Lower lobe of right lung (tissue), 2 donors: Measurements from ENCODE around the gene NFE2. TPM values are rescaled to one million over a fixed set of nuclear protein-coding genes. Genes with fewer than 3 reads are reported as not detected.
A peak's percentile ranks its signal among the peaks of the same experiment; 100 is the strongest.
"Not testable (repeated sequence)": the region's sequence is repeated elsewhere in the genome, so short reads cannot be mapped to it uniquely, and the experiment has no call there.

Experiments
- ATAC-seq, 2 donors: fragments of 200-7000 bp; cut with Tn5 transposase; one replicate each; pipeline ENCODE4 v1.9.1; 2020 to 2022; ENCODE audit warnings: mild to moderate bottlenecking in 2 of 2, moderate library complexity in 2 of 2
- DNase-seq: peaks from one replicate; pipeline ENCODE4 v3.0.0-alpha.2; 2020
- H3K27ac ChIP-seq: fragments of 200-600 bp; one replicate; pipeline ENCODE4 v1.8.0; 2022
- H3K27me3 ChIP-seq: fragments of 200-600 bp; one replicate; pipeline ENCODE4 v1.8.0; 2022; ENCODE audit warnings: low read depth
- H3K36me3 ChIP-seq: fragments of 200-600 bp; one replicate; pipeline ENCODE4 v1.8.0; 2022; ENCODE audit warnings: mild to moderate bottlenecking
- H3K4me1 ChIP-seq: fragments of 200-600 bp; one replicate; pipeline ENCODE4 v1.8.0; 2022
- H3K4me3 ChIP-seq: fragments of 200-600 bp; one replicate; pipeline ENCODE4 v1.8.0; 2022; ENCODE audit warnings: mild to moderate bottlenecking
- H3K9me3 ChIP-seq: fragments of 200-600 bp; one replicate; pipeline ENCODE4 v1.8.0; 2022
- CTCF ChIP-seq: fragments of 200-600 bp; IDR thresholded peaks from one replicate; pipeline ENCODE4 v1.8.0; 2022; ENCODE audit warnings: antibody characterized with exemption, mild to moderate bottlenecking
- intact Hi-C: fragments of 100-400 bp; cut with DNase I; formaldehyde crosslinking; loops from one replicate; pipeline ENCODE4 v1.11.0; 2022
- total RNA-seq: library from RNA; stranded (reverse); fragmentation: NEBNext Ultra II Directional; extraction: Animal tissue kit (Norgen Biotek cat#: 25700); gene quantifications from one replicate; pipeline ENCODE4 v1.2.1, GENCODE V29; 2021
- donor health status: DM: no; HTN: yes; CAD: no; lungs with severe emphysema.

The NFE2 gene
- total RNA-seq, 1 donor from 2014 or later, result 13.5 TPM

DNA sequence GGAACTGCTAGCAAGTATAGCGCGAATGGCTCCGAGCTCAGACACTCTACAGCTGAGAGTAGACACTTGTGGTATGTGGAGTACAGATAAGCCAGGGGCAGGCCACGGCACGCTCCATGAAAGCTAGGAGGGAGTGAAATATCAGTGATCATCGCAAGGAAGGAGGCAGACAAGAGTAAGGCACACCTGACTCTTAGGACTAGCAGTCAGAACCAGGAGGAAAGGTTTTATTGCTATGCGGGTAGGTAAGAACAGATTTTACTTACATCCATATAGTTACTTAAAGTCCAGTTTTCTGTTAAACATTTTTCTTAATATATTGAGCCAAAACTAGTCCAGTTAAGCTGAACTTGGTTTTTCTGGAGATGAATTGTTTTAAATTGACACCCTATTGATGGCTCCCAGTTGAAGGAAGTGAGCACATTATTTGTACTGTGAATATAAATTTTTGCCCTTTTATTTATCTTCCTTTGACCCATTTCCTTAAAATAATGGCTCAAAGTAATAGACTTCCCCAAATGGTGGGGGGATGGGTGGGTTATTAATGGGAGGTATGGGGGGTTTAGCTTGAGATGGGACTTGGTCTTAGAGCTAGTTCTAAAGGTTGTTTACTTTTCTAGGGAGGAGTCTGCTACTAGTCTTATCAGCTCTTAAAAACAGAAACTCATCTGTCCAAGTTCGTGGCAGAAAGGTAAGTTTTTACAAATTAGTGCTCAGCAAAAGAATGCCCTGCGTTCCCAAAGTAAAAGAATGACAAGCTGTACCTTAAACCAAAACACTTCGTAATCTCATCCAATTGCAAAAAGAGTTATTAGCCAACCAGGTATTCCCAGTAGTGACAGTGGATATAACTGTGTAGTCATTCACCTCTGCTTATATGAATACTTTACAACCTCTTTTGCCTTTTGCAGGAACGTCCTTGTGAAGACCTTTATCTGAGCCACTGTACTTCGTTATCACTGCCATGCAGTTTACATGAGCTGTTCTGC lies 14.5 kb downstream of the NFE2 start:
- H3K4me3 ChIP-seq, result no peak overlapping the region
- no peaks in the 10 kb centered on the region for H3K27me3 ChIP-seq
- no peak for TF ChIP-seq CTCF
- H3K4me1 ChIP-seq, result peaks cover 66% of the 10 kb centered on the region
- no peak overlapping the region for H3K27ac ChIP-seq
- DNase-seq (no peak), ATAC-seq (peak; percentile 50)
- intact Hi-C loops, result no loop called here
- peaks cover 74% of the 10 kb centered on the region for H3K36me3 ChIP-seq
- no peaks in the 10 kb centered on the region for H3K9me3 ChIP-seq

- Histone ChIP-seq H3K9me3 (no peaks in the 10 kb centered on the region), H3K4me1 (peaks cover 66% of the 10 kb centered on the region), H3K4me3 (no peak overlapping the region), H3K36me3 (peaks cover 76% of the 10 kb centered on the region), H3K27ac (no peak overlapping the region), H3K27me3 (no peaks in the 10 kb centered on the region)
- intact Hi-C loops, result no loop called here
- ATAC-seq, result no peak
- TF ChIP-seq CTCF, result peak; percentile 15
- DNase-seq, result no peak
Observed at GRCh38 chr12:54285150-54286041, 15.4 kb downstream of the NFE2 start.

DNA sequence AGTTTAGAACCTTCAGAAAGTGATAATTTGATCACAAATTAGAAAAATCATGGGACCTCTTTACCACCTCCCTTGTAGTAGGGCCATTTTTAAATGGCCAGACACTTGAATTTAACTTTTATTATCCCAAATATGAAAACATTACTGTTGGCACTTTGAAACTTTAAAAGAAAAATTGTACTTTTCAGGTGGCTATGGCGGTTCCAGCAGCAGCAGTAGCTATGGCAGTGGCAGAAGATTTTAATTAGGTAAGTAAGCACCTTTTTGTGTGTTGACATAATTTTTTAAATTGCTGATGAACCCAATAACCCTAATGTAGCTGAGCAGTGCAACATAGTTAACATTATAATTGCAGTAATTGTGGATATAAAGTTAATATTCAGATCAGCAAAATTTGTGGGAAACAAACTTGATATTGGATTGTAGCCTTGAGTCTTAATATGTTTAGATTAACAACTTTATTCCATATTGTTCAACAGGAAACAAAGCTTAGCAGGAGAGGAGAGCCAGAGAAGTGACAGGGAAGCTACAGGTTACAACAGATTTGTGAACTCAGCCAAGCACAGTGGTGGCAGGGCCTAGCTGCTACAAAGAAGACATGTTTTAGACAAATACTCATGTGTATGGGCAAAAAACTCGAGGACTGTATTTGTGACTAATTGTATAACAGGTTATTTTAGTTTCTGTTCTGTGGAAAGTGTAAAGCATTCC lies 16.6 kb downstream of the NFE2 start:
- peaks cover 64% of the 10 kb centered on the region for H3K4me1 ChIP-seq
- intact Hi-C loops, H3K9me3 ChIP-seq, H3K27ac ChIP-seq, DNase-seq, ATAC-seq, H3K27me3 ChIP-seq: not testable (repeated sequence)
- peaks cover 76% of the 10 kb centered on the region for H3K36me3 ChIP-seq
- peak overlapping the region; percentile 95 for H3K4me3 ChIP-seq

GRCh38 chr12:54282949-54283593 lies 17.7 kb downstream of the NFE2 start:
- peaks cover 68% of the 10 kb centered on the region for H3K36me3 ChIP-seq
- no peak for TF ChIP-seq CTCF
- H3K4me3 ChIP-seq, result peak overlapping the region; percentile 95
- DNase-seq, result no peak
- H3K9me3 ChIP-seq, result no peaks in the 10 kb centered on the region
- ATAC-seq, result no peak
- intact Hi-C loops, result no loop called here
- peaks cover 69% of the 10 kb centered on the region for H3K4me1 ChIP-seq
- no peak overlapping the region for H3K27ac ChIP-seq
- H3K27me3 ChIP-seq, result no peaks in the 10 kb centered on the region

- peaks cover 54% of the 10 kb centered on the region for H3K36me3 ChIP-seq
- ATAC-seq, H3K27me3 ChIP-seq, H3K9me3 ChIP-seq, intact Hi-C loops, DNase-seq: not testable (repeated sequence)
- peak overlapping the region; percentile 95 for H3K4me3 ChIP-seq
- H3K4me1 ChIP-seq, result peaks cover 76% of the 10 kb centered on the region
- H3K27ac ChIP-seq, result peak overlapping the region; percentile 92
Observed at GRCh38 chr12:54281694-54282093, 19.1 kb downstream of the NFE2 start.

DNA sequence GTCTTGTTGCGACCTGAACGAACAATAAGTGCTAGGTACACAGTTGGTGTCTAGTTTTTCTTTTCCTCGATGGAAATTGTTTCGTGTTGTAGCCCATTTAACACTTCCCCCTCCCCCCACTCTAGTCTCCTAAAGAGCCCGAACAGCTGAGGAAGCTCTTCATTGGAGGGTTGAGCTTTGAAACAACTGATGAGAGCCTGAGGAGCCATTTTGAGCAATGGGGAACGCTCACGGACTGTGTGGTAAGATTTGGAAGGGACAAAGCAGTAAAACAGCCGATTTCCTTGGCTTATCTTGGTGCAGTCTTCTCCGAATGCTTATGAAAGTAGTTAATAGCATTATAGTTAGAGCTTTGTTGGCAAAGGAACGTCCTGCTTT lies 19.6 kb downstream of the NFE2 start:
- peaks cover 71% of the 10 kb centered on the region for H3K4me1 ChIP-seq
- H3K9me3 ChIP-seq, ATAC-seq, DNase-seq, H3K27me3 ChIP-seq, intact Hi-C loops: not testable (repeated sequence)
- peak overlapping the region; percentile 95 for H3K4me3 ChIP-seq
- peak overlapping the region; percentile 92 for H3K27ac ChIP-seq
- H3K36me3 ChIP-seq, result peaks cover 50% of the 10 kb centered on the region
